22Rv1 (cell line): ENCODE results near the gene CASTOR1.

ENCODE experiments used
- ZFX ChIP-seq: fragments of 450-650 bp; IDR thresholded peaks from 2 replicates; pipeline ENCODE4 v1.6.1; 2017; ENCODE audit warnings: antibody characterized with exemption, borderline replicate concordance
- TF ChIP-seq, protein P1 (sequence below): fragments of 450-650 bp; IDR thresholded peaks from 2 replicates; pipeline ENCODE4 v1.5.1; 2017; ENCODE audit warnings: mild to moderate bottlenecking

DNA sequence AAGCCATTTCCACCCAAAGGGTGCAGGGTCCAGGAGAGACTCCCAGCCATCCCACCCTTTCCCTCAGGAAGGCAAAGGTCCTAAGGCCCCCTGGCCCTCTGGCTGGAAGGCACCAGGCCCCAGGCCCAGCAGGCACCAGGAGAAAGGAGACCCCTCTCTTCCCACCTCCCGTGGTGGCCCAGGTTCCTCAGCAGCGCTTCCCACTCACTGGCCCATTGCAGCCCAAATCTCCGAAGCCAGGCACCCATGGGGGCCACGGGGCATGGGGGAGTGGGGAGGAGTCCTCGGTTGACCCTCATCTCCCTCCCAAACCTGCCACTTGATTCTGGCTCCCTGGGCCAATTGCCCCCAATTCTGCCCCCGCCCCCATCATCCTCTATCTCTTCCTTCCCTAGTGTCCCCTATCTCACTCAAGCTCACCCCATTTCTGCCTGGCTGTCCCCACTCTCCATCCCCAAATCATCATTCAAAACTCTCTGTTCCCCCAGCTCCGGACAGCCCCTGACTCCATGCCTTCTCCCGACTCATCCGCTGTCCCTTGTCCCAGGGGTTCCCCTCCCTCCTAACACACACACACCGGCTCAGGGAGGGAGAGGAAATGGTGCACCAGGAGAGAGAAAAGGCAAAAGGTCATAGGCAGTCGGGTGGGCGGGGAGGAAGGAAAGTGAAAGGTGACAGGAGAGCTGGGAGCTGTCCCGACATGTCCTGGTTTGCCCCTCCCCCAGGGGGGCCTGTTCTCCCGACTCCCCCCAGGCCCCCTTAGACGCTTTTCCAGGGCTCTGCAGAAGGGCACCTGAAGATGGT, 43.9 kb downstream of the CASTOR1 start:
- no peak for TF ChIP-seq ZFX
- TF ChIP-seq, protein P1, sequence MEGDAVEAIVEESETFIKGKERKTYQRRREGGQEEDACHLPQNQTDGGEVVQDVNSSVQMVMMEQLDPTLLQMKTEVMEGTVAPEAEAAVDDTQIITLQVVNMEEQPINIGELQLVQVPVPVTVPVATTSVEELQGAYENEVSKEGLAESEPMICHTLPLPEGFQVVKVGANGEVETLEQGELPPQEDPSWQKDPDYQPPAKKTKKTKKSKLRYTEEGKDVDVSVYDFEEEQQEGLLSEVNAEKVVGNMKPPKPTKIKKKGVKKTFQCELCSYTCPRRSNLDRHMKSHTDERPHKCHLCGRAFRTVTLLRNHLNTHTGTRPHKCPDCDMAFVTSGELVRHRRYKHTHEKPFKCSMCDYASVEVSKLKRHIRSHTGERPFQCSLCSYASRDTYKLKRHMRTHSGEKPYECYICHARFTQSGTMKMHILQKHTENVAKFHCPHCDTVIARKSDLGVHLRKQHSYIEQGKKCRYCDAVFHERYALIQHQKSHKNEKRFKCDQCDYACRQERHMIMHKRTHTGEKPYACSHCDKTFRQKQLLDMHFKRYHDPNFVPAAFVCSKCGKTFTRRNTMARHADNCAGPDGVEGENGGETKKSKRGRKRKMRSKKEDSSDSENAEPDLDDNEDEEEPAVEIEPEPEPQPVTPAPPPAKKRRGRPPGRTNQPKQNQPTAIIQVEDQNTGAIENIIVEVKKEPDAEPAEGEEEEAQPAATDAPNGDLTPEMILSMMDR, result no peak
